Testis (tissue), 2 donors: ENCODE measurements around the gene DEFB127.

ENCODE experiments used
- POLR2A ChIP-seq: fragments of 450-650 bp; IDR thresholded peaks from one replicate; pipeline ENCODE4 v1.6.1; 2017; ENCODE audit warnings: antibody characterized with exemption, mild to moderate bottlenecking, moderate library complexity
- TF ChIP-seq, protein P1 (sequence below), 3 experiments: fragments of 450-650 bp in 2 of 3; fragments of 200-600 bp in 1 of 3; sonication (generic) in 1 of 3; IDR thresholded peaks; one replicate each; pipeline ENCODE4 v1.5.1; 2016 to 2019; ENCODE audit warnings: antibody characterized with exemption in 3 of 3, mild to moderate bottlenecking in 2 of 3, moderate library complexity in 1 of 3

DNA sequence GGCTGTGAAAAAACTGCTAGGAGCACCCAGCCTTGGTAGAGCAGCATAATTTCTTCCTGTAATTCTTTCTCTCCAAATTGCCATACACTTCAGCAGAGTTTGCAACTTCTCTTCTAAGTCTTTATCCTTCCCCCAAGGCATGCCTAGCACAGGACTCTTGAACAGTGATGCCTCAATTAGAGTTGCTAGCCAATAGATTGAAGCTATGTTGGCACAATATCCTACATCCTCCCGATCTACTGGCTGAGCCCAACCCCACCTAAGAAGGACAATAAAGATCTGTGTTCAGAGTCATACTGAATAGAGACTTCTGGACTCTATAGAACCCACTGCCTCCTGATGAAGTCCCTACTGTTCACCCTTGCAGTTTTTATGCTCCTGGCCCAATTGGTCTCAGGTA is 15.0 kb upstream of the DEFB127 start, which contains the start of gene DEFB126:
- TF ChIP-seq, protein P1, sequence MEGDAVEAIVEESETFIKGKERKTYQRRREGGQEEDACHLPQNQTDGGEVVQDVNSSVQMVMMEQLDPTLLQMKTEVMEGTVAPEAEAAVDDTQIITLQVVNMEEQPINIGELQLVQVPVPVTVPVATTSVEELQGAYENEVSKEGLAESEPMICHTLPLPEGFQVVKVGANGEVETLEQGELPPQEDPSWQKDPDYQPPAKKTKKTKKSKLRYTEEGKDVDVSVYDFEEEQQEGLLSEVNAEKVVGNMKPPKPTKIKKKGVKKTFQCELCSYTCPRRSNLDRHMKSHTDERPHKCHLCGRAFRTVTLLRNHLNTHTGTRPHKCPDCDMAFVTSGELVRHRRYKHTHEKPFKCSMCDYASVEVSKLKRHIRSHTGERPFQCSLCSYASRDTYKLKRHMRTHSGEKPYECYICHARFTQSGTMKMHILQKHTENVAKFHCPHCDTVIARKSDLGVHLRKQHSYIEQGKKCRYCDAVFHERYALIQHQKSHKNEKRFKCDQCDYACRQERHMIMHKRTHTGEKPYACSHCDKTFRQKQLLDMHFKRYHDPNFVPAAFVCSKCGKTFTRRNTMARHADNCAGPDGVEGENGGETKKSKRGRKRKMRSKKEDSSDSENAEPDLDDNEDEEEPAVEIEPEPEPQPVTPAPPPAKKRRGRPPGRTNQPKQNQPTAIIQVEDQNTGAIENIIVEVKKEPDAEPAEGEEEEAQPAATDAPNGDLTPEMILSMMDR (IDR thresholded peaks at IDR 0.05): no peak
- no peak for TF ChIP-seq POLR2A
